IPS-NIHi7 (cell line): ENCODE data around the gene L3HYPDH.
"Not testable (repeated sequence)": the region's sequence is repeated elsewhere in the genome, so short reads cannot be mapped to it uniquely, and the experiment has no call there.

Experiments
- DNase-seq: peaks from one replicate; pipeline ENCODE4 v3.0.0; 2012; ENCODE audit warnings: mixed read lengths; ENCODE audit errors: extremely low spot score

Gene L3HYPDH

GRCh38 chr14:59478540-59478939 lies 5.7 kb downstream of the L3HYPDH start:
- no peak for DNase-seq

- no peak for DNase-seq
Observed at GRCh38 chr14:59475709-59476108, 8.5 kb downstream of the L3HYPDH start.

- no peak for DNase-seq
Observed at GRCh38 chr14:59474172-59474571, 10.0 kb downstream of the L3HYPDH start.

- DNase-seq: no peak
Observed at GRCh38 chr14:59465316-59466135, 18.7 kb downstream of the L3HYPDH start, which contains the start of gene GPR135. Gene GPR135, minus strand, starts transcription at chr14:59465380. Its CDS starts 154 bp downstream, at chr14:59465226.

- peak; percentile 71 for DNase-seq
Observed at GRCh38 chr14:59464486-59465315, 19.5 kb downstream of the L3HYPDH start.

- DNase-seq: peak; percentile 23
Observed at GRCh38 chr14:59463787-59464485, 20.3 kb downstream of the L3HYPDH start.

- DNase-seq: no peak
Observed at GRCh38 chr14:59461891-59462290, 22.3 kb downstream of the L3HYPDH start.

GRCh38 chr14:59460378-59460777 lies 23.8 kb downstream of the L3HYPDH start:
- no peak for DNase-seq

- DNase-seq: no peak
Observed at GRCh38 chr14:59458486-59458885, 25.7 kb downstream of the L3HYPDH start.

GRCh38 chr14:59455411-59455810 lies 28.8 kb downstream of the L3HYPDH start:
- DNase-seq: no peak

- DNase-seq: no peak
Observed at GRCh38 chr14:59454139-59454538, 30.1 kb downstream of the L3HYPDH start.

GRCh38 chr14:59451849-59452248 lies 32.4 kb downstream of the L3HYPDH start:
- DNase-seq: no peak

GRCh38 chr14:59450716-59451115 lies 33.5 kb downstream of the L3HYPDH start:
- DNase-seq: no peak

- DNase-seq: not testable (repeated sequence)
Observed at GRCh38 chr14:59448673-59449072, 35.5 kb downstream of the L3HYPDH start.

GRCh38 chr14:59439256-59439965 lies 44.8 kb downstream of the L3HYPDH start:
- no peak for DNase-seq

- no peak for DNase-seq
Observed at GRCh38 chr14:59438195-59438647, 46.0 kb downstream of the L3HYPDH start.

- no peak for DNase-seq
Observed at GRCh38 chr14:59435987-59436386, 48.2 kb downstream of the L3HYPDH start.

- DNase-seq: no peak
Observed at GRCh38 chr14:59435101-59435500, 49.1 kb downstream of the L3HYPDH start.

GRCh38 chr14:59429790-59430189 lies 54.4 kb downstream of the L3HYPDH start:
- no peak for DNase-seq

- DNase-seq: no peak
Observed at GRCh38 chr14:59428581-59429012, 55.6 kb downstream of the L3HYPDH start.
